ENCODE results near the gene PPIF. TPM values are rescaled to one million over a fixed set of nuclear protein-coding genes. Genes with fewer than 3 reads are reported as not detected.

The PPIF gene
- total RNA-seq, 2 donors from 2014 or later = 30.6 to 69.1 TPM

- Histone ChIP-seq H3K36me3 (peaks cover 5 to 18% of the 10 kb centered on the region in 2 donors), H3K9me3 (no peaks in the 10 kb centered on the region), H3K27me3 (replicated peaks; ENCODE audit: insufficient read depth) (no peaks in the 10 kb centered on the region), H3K4me3 (no peak overlapping the region), H3K27ac (no peak overlapping the region), H3K4me1 (replicated peaks) (no peaks in the 10 kb centered on the region)
- WGBS = 73% methylated on average over 8 of the region's 8 CpGs
- TF ChIP-seq POLR2A (IDR thresholded peaks at IDR 0.05) (no peak), POLR2AphosphoS5 (IDR thresholded peaks at IDR 0.05) (no peak), CTCF (IDR thresholded peaks at IDR 0.05) (no peak)
- no peak for DNase-seq (ENCODE audit: low spot score)
- intact Hi-C loops (cut with DNase I) = no loop called here
Observed at GRCh38 chr10:79313320-79313719, 33.9 kb upstream of the PPIF start.

DNA sequence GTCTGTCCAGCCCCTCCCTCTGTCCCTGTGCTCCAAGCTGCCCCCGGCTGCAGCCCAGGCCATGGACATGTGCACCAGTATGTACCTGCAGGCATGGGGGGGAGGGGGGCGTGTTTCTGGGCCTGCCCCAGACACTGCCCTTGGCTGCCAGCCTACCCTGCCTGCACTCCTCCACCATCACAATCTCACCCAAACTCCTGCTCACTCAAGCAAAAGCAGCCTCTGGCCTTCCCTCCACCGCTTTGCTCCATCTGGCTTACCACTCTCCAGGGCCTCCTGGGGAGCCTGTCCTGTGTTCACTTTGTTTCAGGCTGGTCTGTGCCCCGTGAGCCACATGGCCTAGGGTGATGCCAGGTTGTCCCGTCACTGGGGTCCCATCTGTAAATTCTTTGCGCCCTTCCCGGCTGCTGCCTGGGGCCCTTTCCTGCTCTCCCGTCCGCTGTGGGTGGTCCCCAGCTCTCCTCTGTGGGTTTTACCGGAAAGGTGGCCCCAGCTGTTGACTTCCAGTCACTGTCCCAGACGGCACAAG, 33.3 kb upstream of the PPIF start:
- Histone ChIP-seq H3K4me3 (no peak overlapping the region), H3K9me3 (no peaks in the 10 kb centered on the region), H3K4me1 (replicated peaks) (no peaks in the 10 kb centered on the region), H3K27ac (no peak overlapping the region), H3K27me3 (replicated peaks; ENCODE audit: insufficient read depth) (no peaks in the 10 kb centered on the region), H3K36me3 (peaks cover 2 to 16% of the 10 kb centered on the region in 2 donors)
- no peak for DNase-seq (ENCODE audit: low spot score)
- intact Hi-C loops (cut with DNase I) = no loop called here
- WGBS = 83% methylated on average over 11 of the region's 11 CpGs
- TF ChIP-seq POLR2AphosphoS5 (IDR thresholded peaks at IDR 0.05) (no peak), POLR2A (IDR thresholded peaks at IDR 0.05) (no peak), CTCF (IDR thresholded peaks at IDR 0.05) (no peak)

DNA sequence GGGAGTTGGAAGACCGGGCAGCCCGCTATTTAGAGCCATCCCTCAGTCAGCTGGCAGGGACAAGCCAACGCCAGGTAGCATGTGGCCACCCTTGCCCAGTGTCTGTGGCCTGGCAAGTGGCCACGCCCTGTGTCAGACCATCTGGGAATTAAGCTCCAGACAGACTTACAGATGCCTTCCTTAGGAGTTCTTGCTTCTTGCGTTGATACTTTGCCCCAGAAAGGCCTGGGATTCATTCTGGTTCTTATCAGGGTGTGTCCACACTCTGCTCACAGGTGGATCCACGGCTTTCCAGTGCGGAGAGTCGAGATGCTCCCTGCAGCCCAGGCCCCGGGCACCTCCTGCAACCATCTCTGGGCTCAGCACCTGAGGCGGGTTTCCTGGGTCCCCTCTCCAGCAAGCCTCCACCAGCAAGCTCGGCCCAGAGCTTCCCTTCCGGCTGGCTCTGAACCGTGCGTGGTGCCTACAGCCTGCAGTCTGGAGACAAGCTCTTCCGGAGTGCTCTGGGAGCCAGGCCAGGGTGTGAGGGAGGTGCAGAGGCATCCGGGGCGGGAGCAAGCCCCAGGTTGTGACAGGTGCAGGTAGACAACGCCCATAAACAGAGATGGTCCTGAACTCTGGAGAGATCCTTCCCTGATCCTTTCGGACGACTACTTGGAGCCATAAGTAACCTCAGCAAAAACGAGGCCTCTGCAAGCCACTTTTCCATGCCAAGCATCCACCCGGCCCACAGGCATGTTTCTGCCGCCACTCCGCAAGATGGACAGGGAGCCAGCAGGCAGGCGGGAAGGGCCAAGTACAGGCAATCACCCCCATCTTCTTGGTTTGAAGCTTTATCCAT, 32.3 kb upstream of the PPIF start:
- DNase-seq (ENCODE audit: low spot score) = no peak
- Histone ChIP-seq H3K27me3 (replicated peaks; ENCODE audit: insufficient read depth) (no peaks in the 10 kb centered on the region), H3K27ac (no peak overlapping the region), H3K9me3 (no peaks in the 10 kb centered on the region), H3K4me3 (no peak overlapping the region), H3K4me1 (replicated peaks) (no peaks in the 10 kb centered on the region), H3K36me3 (peaks cover 0 to 9% of the 10 kb centered on the region in 2 donors)
- 81% methylated on average over 25 of the region's 25 CpGs for WGBS
- intact Hi-C loops (cut with DNase I) = no loop called here
- TF ChIP-seq POLR2A (IDR thresholded peaks at IDR 0.05) (no peak), POLR2AphosphoS5 (IDR thresholded peaks at IDR 0.05) (no peak), CTCF (IDR thresholded peaks at IDR 0.05) (no peak)

GRCh38 chr10:79315602-79315920, 31.7 kb upstream of the PPIF start:
- Histone ChIP-seq H3K9me3 (no peaks in the 10 kb centered on the region), H3K27me3 (replicated peaks; ENCODE audit: insufficient read depth) (no peaks in the 10 kb centered on the region), H3K4me1 (replicated peaks) (no peaks in the 10 kb centered on the region), H3K36me3 (peaks cover 0 to 4% of the 10 kb centered on the region in 2 donors), H3K27ac (no peak overlapping the region), H3K4me3 (no peak overlapping the region)
- TF ChIP-seq POLR2A (IDR thresholded peaks at IDR 0.05) (no peak), POLR2AphosphoS5 (IDR thresholded peaks at IDR 0.05) (no peak), CTCF (IDR thresholded peaks at IDR 0.05) (no peak)
- intact Hi-C loops (cut with DNase I) = no loop called here
- DNase-seq (ENCODE audit: low spot score) = no peak
- 77% methylated on average over 11 of the region's 11 CpGs for WGBS
